AG04450 (cell line): ENCODE data around the gene MRPS33. TPM values are rescaled to one million over a fixed set of nuclear protein-coding genes. Genes with fewer than 3 reads are reported as not detected.
"Not testable (repeated sequence)": the region's sequence is repeated elsewhere in the genome, so short reads cannot be mapped to it uniquely, and the experiment has no call there.

Experiments
- CTCF ChIA-PET: fragments of 300-600, 350-600 bp; formaldehyde crosslinking; extraction: SDS; loops from one replicate; lab custom pipeline; 2022; ENCODE audit warnings: antibody characterized with exemption, inconsistent platforms; lab: Charles Lee
- POLR2A ChIA-PET: fragments of 350-600 bp; formaldehyde crosslinking; extraction: SDS; loops from one replicate; lab custom pipeline; 2021; ENCODE audit warnings: antibody characterized with exemption, inconsistent platforms; lab: Yijun Ruan, JAX
- DNase-seq: peaks from one replicate; pipeline ENCODE4 v3.0.0-alpha.2; 2011; ENCODE audit warnings: low read depth, low spot score
- H3K27ac ChIP-seq: one replicate; pipeline ENCODE4 v1.5.1; 2012; ENCODE audit warnings: low read depth, low read length, control low read depth
- H3K27me3 ChIP-seq: one replicate; pipeline ENCODE4 v1.6.0; 2012; ENCODE audit warnings: low read length; ENCODE audit not compliant: control insufficient read depth, insufficient read depth
- H3K4me3 ChIP-seq: 2 replicates; pipeline ENCODE4 v1.5.1; 2011; ENCODE audit warnings: mild to moderate bottlenecking, low read depth, low read length, control low read depth
- H3K9me3 ChIP-seq: 2 replicates; pipeline ENCODE4 v1.5.1; 2012; ENCODE audit warnings: low read length; ENCODE audit not compliant: control insufficient read depth, insufficient read depth
- polyA plus RNA-seq: library from polyadenylated mRNA; depleted of rRNA; stranded (reverse); fragments of >200 nt; gene quantifications from 2 replicates; pipeline ENCODE4 v1.2.3, GENCODE V29; 2011; rRNA removed
- small RNA-seq: library from RNA; depleted of rRNA; stranded (forward); fragments of <200 nt; gene quantifications from one replicate; pipeline ENCODE3, GENCODE V24; 2012; ENCODE audit warnings: low read depth; ENCODE audit not compliant: insufficient read length
- TF ChIP-seq, protein P1 (sequence below): IDR thresholded peaks from 2 replicates; pipeline ENCODE4 v1.5.1; 2011; ENCODE audit warnings: low read depth, low read length, control low read depth, inconsistent platforms

The MRPS33 gene
- polyA plus RNA-seq, 1 experiment, result 99.2 TPM

DNA sequence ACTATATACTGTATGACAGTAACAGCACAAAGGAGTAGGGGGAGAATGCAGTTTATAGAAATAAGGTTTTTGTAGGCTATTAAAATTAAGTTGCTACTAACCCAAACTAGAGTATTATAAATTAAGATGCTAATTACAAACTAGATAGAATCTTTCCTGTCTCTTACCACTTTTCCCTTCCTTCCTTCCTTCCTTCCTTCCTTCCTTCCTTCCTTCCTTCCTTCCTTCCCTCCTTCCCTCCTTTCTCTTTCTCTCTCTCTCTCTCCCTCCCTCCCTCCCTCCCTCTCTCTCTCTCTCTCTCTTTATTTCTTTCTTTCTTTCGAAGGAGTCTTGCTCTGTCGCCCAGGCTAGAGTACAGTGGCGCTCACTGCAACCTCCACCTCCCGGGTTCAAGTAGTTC is 53.6 kb downstream of the MRPS33 start:
- Histone ChIP-seq H3K4me3 (no peak overlapping the region), H3K27me3 (no peaks in the 10 kb centered on the region), H3K27ac (no peak overlapping the region), H3K9me3 (peaks cover 6% of the 10 kb centered on the region; the same call in 1 of the 2 replicates)
- CTCF ChIA-PET, result no interaction called here
- TF ChIP-seq, protein P1, sequence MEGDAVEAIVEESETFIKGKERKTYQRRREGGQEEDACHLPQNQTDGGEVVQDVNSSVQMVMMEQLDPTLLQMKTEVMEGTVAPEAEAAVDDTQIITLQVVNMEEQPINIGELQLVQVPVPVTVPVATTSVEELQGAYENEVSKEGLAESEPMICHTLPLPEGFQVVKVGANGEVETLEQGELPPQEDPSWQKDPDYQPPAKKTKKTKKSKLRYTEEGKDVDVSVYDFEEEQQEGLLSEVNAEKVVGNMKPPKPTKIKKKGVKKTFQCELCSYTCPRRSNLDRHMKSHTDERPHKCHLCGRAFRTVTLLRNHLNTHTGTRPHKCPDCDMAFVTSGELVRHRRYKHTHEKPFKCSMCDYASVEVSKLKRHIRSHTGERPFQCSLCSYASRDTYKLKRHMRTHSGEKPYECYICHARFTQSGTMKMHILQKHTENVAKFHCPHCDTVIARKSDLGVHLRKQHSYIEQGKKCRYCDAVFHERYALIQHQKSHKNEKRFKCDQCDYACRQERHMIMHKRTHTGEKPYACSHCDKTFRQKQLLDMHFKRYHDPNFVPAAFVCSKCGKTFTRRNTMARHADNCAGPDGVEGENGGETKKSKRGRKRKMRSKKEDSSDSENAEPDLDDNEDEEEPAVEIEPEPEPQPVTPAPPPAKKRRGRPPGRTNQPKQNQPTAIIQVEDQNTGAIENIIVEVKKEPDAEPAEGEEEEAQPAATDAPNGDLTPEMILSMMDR, result no peak
- POLR2A ChIA-PET, result no interaction called here
- DNase-seq, result no peak

DNA sequence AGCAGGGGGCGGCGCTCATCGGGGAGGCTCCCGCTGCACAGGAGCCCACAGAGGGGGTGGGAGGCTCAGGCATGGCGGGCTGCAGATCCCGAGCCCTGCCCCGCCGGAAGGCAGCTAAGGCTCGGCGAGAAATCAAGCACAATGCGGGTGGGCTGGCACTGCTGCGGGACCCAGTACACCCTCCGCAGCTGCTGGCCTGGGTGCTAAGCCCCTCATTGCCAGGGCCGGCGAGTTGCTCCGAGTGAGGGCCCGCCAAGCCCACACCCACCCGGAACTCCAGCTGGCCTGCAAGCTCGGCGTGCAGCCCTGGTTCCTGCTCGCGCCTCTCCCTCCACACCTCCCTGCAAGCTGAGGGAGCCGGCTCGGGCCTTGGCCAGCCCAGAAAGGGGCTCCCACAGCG is 57.8 kb downstream of the MRPS33 start:
- CTCF ChIA-PET, H3K9me3 ChIP-seq, H3K27ac ChIP-seq, H3K27me3 ChIP-seq, DNase-seq, POLR2A ChIA-PET, H3K4me3 ChIP-seq: not testable (repeated sequence)

Small RNAs within 50 kb of the gene (small RNA-seq; reads per million reads assigned to genes)
- not detected for gene RNU4-74P

Other genes starting within 250 kb of the MRPS33 start
- 15.0 and 19.3 TPM in 2 replicates for gene BRAF, start 90.0 kb downstream of the MRPS33 start, polyA plus RNA-seq
- 0.01 TPM in 2 replicates for gene TMEM178B, start 59.1 kb upstream of the MRPS33 start, polyA plus RNA-seq